Panc1 (cell line): ENCODE results near the gene SLCO3A1. TPM values are rescaled to one million over a fixed set of nuclear protein-coding genes. Genes with fewer than 3 reads are reported as not detected.

Experiments
- ATAC-seq: fragments of 200-7000 bp; cut with Tn5 transposase; 2 replicates; pipeline ENCODE4 v1.9.1; 2020; ENCODE audit warnings: mild to moderate bottlenecking, moderate library complexity
- BruUV-seq: library from RNA; stranded (reverse); fragments of 400-500 nt; replicated peaks from 2 replicates; lab custom pipeline; 2021; lab: Mats Ljungman, UMichigan
- CTCF ChIA-PET: fragments of 300-600 bp; sonication (Branson Sonifier 250); formaldehyde crosslinking; loops from one replicate; lab custom pipeline; 2022; ENCODE audit warnings: antibody characterized with exemption; lab: Charles Lee
- POLR2A ChIA-PET: fragments of 300-600 bp; sonication (Branson Sonifier 250); formaldehyde crosslinking; loops from one replicate; lab custom pipeline; 2022; ENCODE audit warnings: antibody characterized with exemption; lab: Charles Lee
- DNase-seq: peaks from one replicate; pipeline ENCODE4 v3.0.0-alpha.2; 2010; ENCODE audit warnings: low read depth, low spot score
- H3K27ac ChIP-seq: 2 replicates; pipeline ENCODE4 v1.5.1; 2011; ENCODE audit warnings: mild to moderate bottlenecking, low read length, inconsistent platforms
- H3K27me3 ChIP-seq: fragments of 200-500 bp; sonication (Bioruptor generic); 2 replicates; pipeline ENCODE4 v1.6.0; 2014; ENCODE audit warnings: low read length, inconsistent platforms; ENCODE audit not compliant: control insufficient read depth, insufficient read depth
- H3K36me3 ChIP-seq: fragments of 200-500 bp; sonication (Bioruptor generic); 2 replicates; pipeline ENCODE4 v1.5.1; 2014; ENCODE audit warnings: inconsistent platforms, mild to moderate bottlenecking, low read length, moderate library complexity; ENCODE audit not compliant: control insufficient read depth, insufficient read depth
- H3K4me1 ChIP-seq: 2 replicates; pipeline ENCODE4 v1.5.1; 2011; ENCODE audit warnings: inconsistent platforms, mild to moderate bottlenecking, low read length, moderate library complexity; ENCODE audit not compliant: control insufficient read depth, insufficient read depth
- H3K4me3 ChIP-seq, 2 experiments: 2 replicates each; pipeline ENCODE4 v1.5.1; 2011 to 2012; ENCODE audit warnings: low read depth in 2 of 2, low read length in 2 of 2, mild to moderate bottlenecking in 2 of 2, inconsistent platforms in 1 of 2, moderate library complexity in 1 of 2
- H3K9me3 ChIP-seq: fragments of 200-500 bp; sonication (Bioruptor generic); 2 replicates; pipeline ENCODE4 v1.5.1; 2014; ENCODE audit warnings: low read depth, mild to moderate bottlenecking, inconsistent platforms, low read length, moderate library complexity; ENCODE audit not compliant: control insufficient read depth, insufficient read depth
- CTCF ChIP-seq: fragments of 450-650 bp; IDR thresholded peaks from 2 replicates; pipeline ENCODE4 v1.5.1; 2017; ENCODE audit warnings: mild to moderate bottlenecking
- POLR2AphosphoS5 ChIP-seq: IDR thresholded peaks from 2 replicates; pipeline ENCODE4 v1.6.1; 2012; ENCODE audit warnings: mild to moderate bottlenecking, low read depth, low read length, moderate library complexity
- SIN3A ChIP-seq: IDR thresholded peaks from 2 replicates; pipeline ENCODE4 v1.6.1; 2012; ENCODE audit warnings: low read depth, mild to moderate bottlenecking, low read length, moderate library complexity, borderline replicate concordance; ENCODE audit not compliant: insufficient read depth
- TCF7L2 ChIP-seq: IDR thresholded peaks from 2 replicates; pipeline ENCODE4 v1.6.1; 2011; ENCODE audit warnings: mild to moderate bottlenecking, low read depth, low read length, inconsistent platforms
- in situ Hi-C: cut with HindIII; loops from 2 replicates; pipeline ENCODE4 v1.10.0; 2016; ENCODE audit warnings: low sequenced_read_pairs, low pct_unique_long_range_greater_than_20kb
- intact Hi-C: fragments of 100-400 bp; cut with micrococcal nuclease; formaldehyde crosslinking; loops from one replicate; pipeline ENCODE4 v1.10.0; 2022; ENCODE audit not compliant: unreplicated experiment
- total RNA-seq: library from RNA; stranded (reverse); gene quantifications from one replicate; pipeline ENCODE4 v1.2.1, GENCODE V29; 2021; ENCODE audit not compliant: unreplicated experiment
- TF ChIP-seq, protein P1 (sequence below), 2 experiments: IDR thresholded peaks; 2 replicates each; pipeline ENCODE4 v1.6.1; 2011 to 2012; ENCODE audit warnings: low read depth in 2 of 2, control low read depth in 1 of 2, low read length in 1 of 2, mild to moderate bottlenecking in 1 of 2, moderate library complexity in 1 of 2; ENCODE audit not compliant: insufficient read depth in 1 of 2

The SLCO3A1 gene
- total RNA-seq, 1 experiment from 2014 or later: 20.6 TPM

- Histone ChIP-seq H3K9me3 (no peaks in the 10 kb centered on the region), H3K27me3 (no peaks in the 10 kb centered on the region), H3K27ac (no peak overlapping the region), H3K4me3 (no peak overlapping the region), H3K36me3 (no peaks in the 10 kb centered on the region), H3K4me1 (no peaks in the 10 kb centered on the region; the same call in 1 of the 2 replicates)
- ChIA-PET CTCF (no interaction called here), POLR2A (no interaction called here)
- ATAC-seq (no peak), DNase-seq (no peak)
- no TSS peak for BruUV-seq
- in situ Hi-C loops (no loop called here), intact Hi-C loops (no loop called here)
- TF ChIP-seq TCF7L2 (no peak), POLR2AphosphoS5 (no peak), CTCF (no peak), SIN3A (no peak)
- TF ChIP-seq, protein P1, sequence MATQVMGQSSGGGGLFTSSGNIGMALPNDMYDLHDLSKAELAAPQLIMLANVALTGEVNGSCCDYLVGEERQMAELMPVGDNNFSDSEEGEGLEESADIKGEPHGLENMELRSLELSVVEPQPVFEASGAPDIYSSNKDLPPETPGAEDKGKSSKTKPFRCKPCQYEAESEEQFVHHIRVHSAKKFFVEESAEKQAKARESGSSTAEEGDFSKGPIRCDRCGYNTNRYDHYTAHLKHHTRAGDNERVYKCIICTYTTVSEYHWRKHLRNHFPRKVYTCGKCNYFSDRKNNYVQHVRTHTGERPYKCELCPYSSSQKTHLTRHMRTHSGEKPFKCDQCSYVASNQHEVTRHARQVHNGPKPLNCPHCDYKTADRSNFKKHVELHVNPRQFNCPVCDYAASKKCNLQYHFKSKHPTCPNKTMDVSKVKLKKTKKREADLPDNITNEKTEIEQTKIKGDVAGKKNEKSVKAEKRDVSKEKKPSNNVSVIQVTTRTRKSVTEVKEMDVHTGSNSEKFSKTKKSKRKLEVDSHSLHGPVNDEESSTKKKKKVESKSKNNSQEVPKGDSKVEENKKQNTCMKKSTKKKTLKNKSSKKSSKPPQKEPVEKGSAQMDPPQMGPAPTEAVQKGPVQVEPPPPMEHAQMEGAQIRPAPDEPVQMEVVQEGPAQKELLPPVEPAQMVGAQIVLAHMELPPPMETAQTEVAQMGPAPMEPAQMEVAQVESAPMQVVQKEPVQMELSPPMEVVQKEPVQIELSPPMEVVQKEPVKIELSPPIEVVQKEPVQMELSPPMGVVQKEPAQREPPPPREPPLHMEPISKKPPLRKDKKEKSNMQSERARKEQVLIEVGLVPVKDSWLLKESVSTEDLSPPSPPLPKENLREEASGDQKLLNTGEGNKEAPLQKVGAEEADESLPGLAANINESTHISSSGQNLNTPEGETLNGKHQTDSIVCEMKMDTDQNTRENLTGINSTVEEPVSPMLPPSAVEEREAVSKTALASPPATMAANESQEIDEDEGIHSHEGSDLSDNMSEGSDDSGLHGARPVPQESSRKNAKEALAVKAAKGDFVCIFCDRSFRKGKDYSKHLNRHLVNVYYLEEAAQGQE (IDR thresholded peaks at IDR 0.05; ENCODE audit: insufficient read depth in 1 of 2, low read depth in 2 of 2, low read length in 1 of 2): no peak
These were observed 172.3 kb downstream of the SLCO3A1 start for GRCh38 chr15:92025706-92026270.

DNA sequence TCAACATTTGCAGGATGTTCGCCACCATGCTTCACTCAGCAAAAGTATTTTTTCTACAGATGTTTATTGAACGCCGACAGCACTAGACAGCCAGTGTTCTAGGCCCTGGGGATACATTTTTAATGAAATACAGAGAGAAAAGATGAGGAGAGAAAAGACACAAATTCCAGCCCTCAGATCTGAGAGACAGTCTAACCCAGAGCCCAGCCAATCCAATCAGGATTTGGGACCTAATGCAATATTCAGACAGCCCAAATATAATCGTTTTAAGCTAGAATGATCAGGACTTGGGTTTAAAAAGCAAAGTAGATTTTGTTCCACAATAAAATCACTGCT lies 174.8 kb downstream of the SLCO3A1 start:
- Histone ChIP-seq H3K27ac (no peak overlapping the region), H3K36me3 (no peaks in the 10 kb centered on the region), H3K27me3 (no peaks in the 10 kb centered on the region), H3K4me3 (no peak overlapping the region), H3K4me1 (no peaks in the 10 kb centered on the region), H3K9me3 (no peaks in the 10 kb centered on the region)
- no peak for ATAC-seq
- DNase-seq: no peak
- ChIA-PET CTCF (no interaction called here), POLR2A (no interaction called here)
- intact Hi-C loops: no loop called here
- TF ChIP-seq POLR2AphosphoS5: no peak
- TF ChIP-seq TCF7L2: no peak
- no peak for TF ChIP-seq SIN3A
- TF ChIP-seq, protein P1 (IDR thresholded peaks at IDR 0.05; ENCODE audit: insufficient read depth in 1 of 2, low read depth in 2 of 2, low read length in 1 of 2): no peak
- no peak for TF ChIP-seq CTCF
- BruUV-seq: no TSS peak
- in situ Hi-C loops: no loop called here
